ENCODE results near the gene ABCA5. TPM values are rescaled to one million over a fixed set of nuclear protein-coding genes. Genes with fewer than 3 reads are reported as not detected.

Gene ABCA5
- total and polyA plus RNA-seq, 10 of the 15 experiments (the other 5 are each of a cell fraction or from before 2014, with no cell fraction given): 11.8 to 31.1 (median 18.1) TPM

DNA sequence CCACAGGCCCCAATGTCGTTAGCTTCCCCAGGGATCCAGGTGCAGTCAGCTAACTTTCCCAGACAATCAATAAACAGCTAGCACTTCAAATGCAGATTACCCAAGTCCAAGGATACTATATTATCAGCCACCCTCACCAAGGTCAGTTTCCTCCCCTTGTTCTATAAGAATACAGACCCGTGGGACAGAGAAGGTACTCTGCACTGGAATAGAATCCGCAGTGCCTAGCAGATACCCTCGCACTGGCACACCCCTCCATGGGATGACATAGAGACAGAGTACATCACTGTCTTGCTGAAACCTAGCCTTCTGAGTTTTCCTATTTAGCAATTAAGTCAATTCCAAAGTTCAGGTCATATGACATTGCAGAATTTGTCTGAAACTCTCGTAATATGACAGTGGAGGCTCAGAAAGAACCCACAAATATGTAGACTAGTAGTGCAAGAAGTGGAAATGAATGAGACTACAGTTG lies 58.4 kb downstream of the ABCA5 start:
- intact Hi-C loops (cut with micrococcal nuclease; ENCODE audit: unreplicated experiment): no loop called here

GRCh38 chr17:69267219-69267618 lies 59.7 kb downstream of the ABCA5 start:
- H3K36me3 ChIP-seq (ENCODE audit: control insufficient read depth in 2 of 2, insufficient read depth in 2 of 2, low read length in 1 of 2): no peaks in the 10 kb centered on the region; a peak in 1 of 4 replicates
- no peaks in the 10 kb centered on the region for H3K27me3 ChIP-seq (replicated peaks in 1 of 2; ENCODE audit: control insufficient read depth in 2 of 2, insufficient read depth in 2 of 2, low read length in 1 of 2)
- 77% methylated on average over 3 of the region's 3 CpGs for WGBS (ENCODE audit: insufficient coverage, insufficient replicate concordance, low lambda C conversion rate, missing lambda C conversion rate)
- no peak for FAIRE-seq
- no peaks in the 10 kb centered on the region for H3K4me1 ChIP-seq (ENCODE audit: control insufficient read depth, insufficient read depth, low read length)
- no peak overlapping the region for H3K27ac ChIP-seq (ENCODE audit: control insufficient read depth, insufficient read depth)
- no peaks in the 10 kb centered on the region for H3K79me2 ChIP-seq (ENCODE audit: control insufficient read depth, insufficient read depth, low read length)
- H3K9ac ChIP-seq (ENCODE audit: control insufficient read depth, insufficient read depth, low read length): no peak overlapping the region
- H3K4me3 ChIP-seq: no peak overlapping the region
- TF ChIP-seq KDM1A (IDR thresholded peaks at IDR 0.05; ENCODE audit: borderline replicate concordance) (no peak), GATAD2B (conservative IDR thresholded peaks at IDR 0.05; ENCODE audit: low read depth) (no peak), POLR2AphosphoS5 (IDR thresholded peaks at IDR 0.05; ENCODE audit: low read length) (no peak)
- in situ Hi-C loops (cut with MboI): no loop called here
- DNase-seq (ENCODE audit: low read depth, low spot score): no peak
- RAD21 ChIA-PET (ENCODE audit: unreplicated experiment): no interaction called here
- no peak overlapping the region for H3K4me2 ChIP-seq (ENCODE audit: control insufficient read depth, insufficient read depth)
- SMC1A ChIA-PET (ENCODE audit: uncharacterized antibody, unreplicated experiment): no interaction called here
- BruUV-seq (replicated peaks): no TSS peak
- CTCF ChIA-PET: no interaction called here
- H4K20me1 ChIP-seq (ENCODE audit: control insufficient read depth, insufficient read depth): no peaks in the 10 kb centered on the region
- no peak overlapping the region for H2AFZ ChIP-seq (ENCODE audit: control insufficient read depth, low read depth, low read length)
- intact Hi-C loops (cut with micrococcal nuclease; ENCODE audit: unreplicated experiment): no loop called here
- no peaks in the 10 kb centered on the region for H3K9me3 ChIP-seq (replicated peaks; ENCODE audit: control insufficient read depth, insufficient read depth, low read length)
- ATAC-seq: no peak
- POLR2A ChIA-PET: no interaction called here

More for the DNA sequence above, 58.4 kb downstream of the ABCA5 start:
- no peaks in the 10 kb centered on the region for H3K4me1 ChIP-seq (ENCODE audit: control insufficient read depth, insufficient read depth, low read length)
- no peak overlapping the region for H2AFZ ChIP-seq (ENCODE audit: control insufficient read depth, low read depth, low read length)
- H3K4me3 ChIP-seq: no peak overlapping the region
- no peak for DNase-seq (ENCODE audit: low read depth, low spot score)
- no peak overlapping the region for H3K9ac ChIP-seq (ENCODE audit: control insufficient read depth, insufficient read depth, low read length)
- POLR2A ChIA-PET: no interaction called here
- CTCF ChIA-PET: interaction anchor here (0.7 to 1.1 kb wide), 2 partner anchors 24 to 525 kb away, joined by 3 read pairs; no protein-coding TSS in a partner anchor
- FAIRE-seq: peak; percentile 23
- ATAC-seq: no peak
- no peak overlapping the region for H3K4me2 ChIP-seq (ENCODE audit: control insufficient read depth, insufficient read depth)
- no peaks in the 10 kb centered on the region for H3K27me3 ChIP-seq (replicated peaks in 1 of 2; ENCODE audit: control insufficient read depth in 2 of 2, insufficient read depth in 2 of 2, low read length in 1 of 2)
- SMC1A ChIA-PET (ENCODE audit: uncharacterized antibody, unreplicated experiment): interaction anchor here (1.0 kb wide), 1 partner anchor 9 kb away, joined by 3 read pairs; no protein-coding TSS in a partner anchor
- RAD21 ChIA-PET (ENCODE audit: unreplicated experiment): no interaction called here
- no peak overlapping the region for H3K27ac ChIP-seq (ENCODE audit: control insufficient read depth, insufficient read depth)
- in situ Hi-C loops (cut with MboI): no loop called here
- 85% methylated on average over 5 of the region's 5 CpGs for WGBS (ENCODE audit: insufficient coverage, insufficient replicate concordance, low lambda C conversion rate, missing lambda C conversion rate)
- TF ChIP-seq POLR2AphosphoS5 (IDR thresholded peaks at IDR 0.05; ENCODE audit: low read length) (no peak), BHLHE40 (IDR thresholded peaks at IDR 0.05; ENCODE audit: borderline replicate concordance in 1 of 2, low read depth in 2 of 2, low read length in 1 of 2) (no peak), RB1 (IDR thresholded peaks at IDR 0.05; ENCODE audit: borderline replicate concordance) (no peak), MXI1 (IDR thresholded peaks at IDR 0.05; ENCODE audit: low read depth, low read length) (no peak), RELA (IDR thresholded peaks at IDR 0.05; ENCODE audit: borderline replicate concordance, partially characterized antibody) (no peak)
- H3K36me3 ChIP-seq (ENCODE audit: control insufficient read depth in 2 of 2, insufficient read depth in 2 of 2, low read length in 1 of 2): no peaks in the 10 kb centered on the region; a peak in 1 of 4 replicates
- no TSS peak for BruUV-seq (replicated peaks)
- no peaks in the 10 kb centered on the region for H4K20me1 ChIP-seq (ENCODE audit: control insufficient read depth, insufficient read depth)
- no peaks in the 10 kb centered on the region for H3K9me3 ChIP-seq (replicated peaks; ENCODE audit: control insufficient read depth, insufficient read depth, low read length)
- no peaks in the 10 kb centered on the region for H3K79me2 ChIP-seq (ENCODE audit: control insufficient read depth, insufficient read depth, low read length)

Measured in GM12878 (cell line).